ENCODE results near the gene R3HDM2.

DNA sequence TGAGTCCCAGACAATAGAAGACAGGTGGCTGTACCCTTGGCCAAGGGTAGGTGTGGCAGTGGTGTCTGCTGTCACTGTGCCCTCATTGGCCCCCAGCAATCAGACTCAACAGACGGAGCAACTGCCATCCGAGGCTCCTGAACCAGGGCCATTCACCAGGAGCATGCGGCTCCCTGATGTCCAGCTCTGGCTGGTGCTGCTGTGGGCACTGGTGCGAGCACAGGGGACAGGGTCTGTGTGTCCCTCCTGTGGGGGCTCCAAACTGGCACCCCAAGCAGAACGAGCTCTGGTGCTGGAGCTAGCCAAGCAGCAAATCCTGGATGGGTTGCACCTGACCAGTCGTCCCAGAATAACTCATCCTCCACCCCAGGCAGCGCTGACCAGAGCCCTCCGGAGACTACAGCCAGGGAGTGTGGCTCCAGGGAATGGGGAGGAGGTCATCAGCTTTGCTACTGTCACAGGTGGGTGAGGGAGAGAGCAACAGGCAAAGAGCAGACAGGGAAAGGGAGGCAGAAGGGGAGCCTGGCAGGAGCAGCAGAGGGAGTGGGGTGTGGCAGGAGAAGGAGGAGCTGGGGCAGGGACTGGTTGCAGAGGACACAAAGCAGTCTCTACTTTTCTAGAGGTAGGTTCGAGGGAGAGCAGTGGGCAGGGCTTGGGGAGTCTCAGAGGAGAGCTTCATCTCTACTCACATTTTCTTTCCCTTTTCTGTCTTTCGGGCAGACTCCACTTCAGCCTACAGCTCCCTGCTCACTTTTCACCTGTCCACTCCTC, 24.7 kb upstream of the R3HDM2 start:
- TF ChIP-seq MXI1 (conservative IDR thresholded peaks at IDR 0.05; ENCODE audit: poor library complexity, severe bottlenecking) (no peak), POLR2AphosphoS5 (IDR thresholded peaks at IDR 0.05) (no peak), SMC3 (conservative IDR thresholded peaks at IDR 0.05; ENCODE audit: poor library complexity) (no peak), CTCF (IDR thresholded peaks at IDR 0.05; ENCODE audit: poor library complexity, severe bottlenecking) (no peak), EZH2 (IDR thresholded peaks at IDR 0.05; ENCODE audit: borderline replicate concordance, insufficient read depth, low read length, poor library complexity, severe bottlenecking) (no peak), REST (IDR thresholded peaks at IDR 0.05; ENCODE audit: borderline replicate concordance) (no peak), RAD21 (conservative IDR thresholded peaks at IDR 0.05) (no peak), EP300 (conservative IDR thresholded peaks at IDR 0.05; ENCODE audit: poor library complexity, severe bottlenecking) (no peak), TAF1 (IDR thresholded peaks at IDR 0.05; ENCODE audit: low read depth) (no peak)

Data from neural cell (in vitro differentiated cells).